GM12801 (cell line): ENCODE data around the gene MAP3K2.

ENCODE experiments used
- CTCF ChIP-seq: IDR thresholded peaks from one replicate; pipeline ENCODE4 v1.5.1; 2011; ENCODE audit warnings: control low read depth; ENCODE audit not compliant: insufficient read length; ENCODE audit errors: extremely low read depth

MAP3K2 gene

GRCh38 chr2:127406454-127406853 is 18.7 kb upstream of the MAP3K2 start:
- TF ChIP-seq CTCF: no peak

DNA sequence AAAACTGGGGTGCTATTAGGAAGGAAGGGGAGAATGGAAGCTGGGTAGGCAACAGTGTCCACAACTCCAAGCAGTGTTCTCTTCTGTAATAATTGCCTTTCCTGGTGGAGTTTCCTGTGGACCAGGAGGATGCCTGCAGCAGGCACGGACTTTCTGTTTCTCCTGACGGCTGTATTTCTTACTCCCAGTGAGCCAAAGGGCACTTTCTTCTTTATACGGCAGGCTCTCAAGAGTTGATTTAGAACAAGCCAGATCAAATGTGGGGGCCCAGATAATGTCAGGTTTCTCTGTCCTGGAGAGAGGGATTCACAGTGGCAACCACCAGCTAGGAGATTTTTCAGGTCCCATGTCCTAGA is 17.5 kb upstream of the MAP3K2 start:
- no peak for TF ChIP-seq CTCF

- no peak for TF ChIP-seq CTCF
Measured at GRCh38 chr2:127404466-127405254, 16.9 kb upstream of the MAP3K2 start.

DNA sequence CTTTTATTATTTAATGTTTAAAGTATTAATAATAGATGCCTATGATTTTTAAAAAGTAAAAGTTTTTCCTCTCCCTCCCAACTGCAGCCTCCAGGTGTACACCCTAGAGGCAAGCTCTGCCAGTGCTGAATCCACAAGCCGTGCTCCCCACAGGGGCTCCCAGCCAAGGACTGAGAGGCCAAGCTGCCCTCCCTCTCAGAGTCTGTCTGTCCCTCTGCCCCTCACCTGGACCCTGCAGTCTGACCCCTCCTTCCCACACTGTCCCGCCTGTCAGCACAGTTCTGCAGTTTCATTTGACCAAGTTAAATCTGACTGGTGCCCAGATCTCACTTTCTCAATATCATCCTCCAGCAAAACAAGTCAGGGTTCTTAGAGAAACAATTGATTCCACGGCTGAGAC is 15.7 kb upstream of the MAP3K2 start:
- no peak for TF ChIP-seq CTCF

- TF ChIP-seq CTCF: no peak
Measured at GRCh38 chr2:127401757-127402695, 14.3 kb upstream of the MAP3K2 start.

DNA sequence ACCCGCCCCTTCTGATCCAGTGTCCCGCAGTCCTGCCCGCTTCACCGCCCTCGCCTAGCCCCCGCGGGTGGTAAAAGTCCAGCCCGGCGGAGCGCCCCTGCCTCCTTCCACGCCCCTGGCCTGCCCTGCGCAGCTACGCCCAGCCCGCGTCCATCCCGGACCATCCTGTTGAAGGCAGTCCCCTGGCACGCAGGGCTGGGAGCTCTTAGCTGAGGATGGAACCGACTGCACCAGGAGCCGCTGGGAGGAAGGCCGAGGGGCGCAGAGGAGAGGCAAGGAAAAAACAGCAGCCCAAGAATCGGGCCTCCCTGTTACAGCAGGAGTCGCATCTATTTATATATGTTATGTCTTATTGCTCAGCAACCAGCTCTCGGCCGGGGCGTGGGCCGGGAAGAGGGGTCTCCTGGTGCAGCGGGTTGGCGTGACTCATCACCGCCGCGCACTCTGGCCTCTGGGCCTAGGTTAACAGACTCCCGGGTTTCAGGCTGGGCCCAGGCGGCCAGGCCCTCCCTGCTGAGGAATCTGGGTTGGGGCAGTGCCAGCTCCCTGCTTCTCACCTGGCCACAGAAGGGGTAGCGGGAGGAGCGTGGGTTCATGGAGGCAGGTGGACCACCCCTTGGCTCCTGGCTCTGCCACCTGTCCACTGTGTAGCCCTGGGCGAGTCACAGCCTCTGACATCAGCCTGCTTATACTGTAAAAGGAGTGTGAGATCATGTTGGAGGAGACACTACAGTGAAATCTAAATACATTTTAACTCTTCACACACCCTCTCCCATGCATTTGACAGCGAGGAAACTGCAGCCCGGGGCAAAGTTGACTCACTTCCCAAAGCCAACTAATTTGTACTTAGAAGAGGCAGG is 13.4 kb upstream of the MAP3K2 start:
- TF ChIP-seq CTCF: no peak

DNA sequence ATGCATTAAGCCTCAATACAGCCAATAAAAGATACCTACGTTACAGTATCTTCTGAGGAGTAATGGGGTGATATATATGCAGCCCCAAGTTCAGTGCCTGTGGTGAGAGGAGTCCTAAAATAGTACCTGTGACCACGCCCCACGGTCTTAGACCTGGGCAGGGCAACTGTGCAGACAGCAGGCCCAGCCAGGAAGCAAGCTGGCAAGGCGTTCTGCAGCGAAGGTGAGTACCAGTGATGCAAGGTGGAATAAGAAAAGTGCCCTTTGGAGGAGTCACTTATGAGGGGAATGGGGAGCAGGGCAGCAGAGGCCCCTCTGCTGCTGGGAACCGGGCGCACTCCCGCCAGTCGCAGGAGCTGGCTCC is 12.7 kb upstream of the MAP3K2 start:
- no peak for TF ChIP-seq CTCF
